Epithelial cell of esophagus (primary cell): Measurements from ENCODE around the gene EME1.
"Not testable (repeated sequence)": the region's sequence is repeated elsewhere in the genome, so short reads cannot be mapped to it uniquely, and the experiment has no call there.

Source experiments
- DNase-seq: peaks from one replicate; pipeline ENCODE4 v3.0.0; 2010; ENCODE audit warnings: low read depth
- H3K4me3 ChIP-seq: 2 replicates; pipeline ENCODE4 v1.5.1; 2011; ENCODE audit warnings: mild to moderate bottlenecking, low read length, control low read depth
- CTCF ChIP-seq: IDR thresholded peaks from 2 replicates; pipeline ENCODE4 v1.5.1; 2011; ENCODE audit warnings: low read depth, mild to moderate bottlenecking, low read length, control low read depth, inconsistent platforms; ENCODE audit not compliant: insufficient read depth; ENCODE audit errors: missing control alignments

Gene EME1

DNA sequence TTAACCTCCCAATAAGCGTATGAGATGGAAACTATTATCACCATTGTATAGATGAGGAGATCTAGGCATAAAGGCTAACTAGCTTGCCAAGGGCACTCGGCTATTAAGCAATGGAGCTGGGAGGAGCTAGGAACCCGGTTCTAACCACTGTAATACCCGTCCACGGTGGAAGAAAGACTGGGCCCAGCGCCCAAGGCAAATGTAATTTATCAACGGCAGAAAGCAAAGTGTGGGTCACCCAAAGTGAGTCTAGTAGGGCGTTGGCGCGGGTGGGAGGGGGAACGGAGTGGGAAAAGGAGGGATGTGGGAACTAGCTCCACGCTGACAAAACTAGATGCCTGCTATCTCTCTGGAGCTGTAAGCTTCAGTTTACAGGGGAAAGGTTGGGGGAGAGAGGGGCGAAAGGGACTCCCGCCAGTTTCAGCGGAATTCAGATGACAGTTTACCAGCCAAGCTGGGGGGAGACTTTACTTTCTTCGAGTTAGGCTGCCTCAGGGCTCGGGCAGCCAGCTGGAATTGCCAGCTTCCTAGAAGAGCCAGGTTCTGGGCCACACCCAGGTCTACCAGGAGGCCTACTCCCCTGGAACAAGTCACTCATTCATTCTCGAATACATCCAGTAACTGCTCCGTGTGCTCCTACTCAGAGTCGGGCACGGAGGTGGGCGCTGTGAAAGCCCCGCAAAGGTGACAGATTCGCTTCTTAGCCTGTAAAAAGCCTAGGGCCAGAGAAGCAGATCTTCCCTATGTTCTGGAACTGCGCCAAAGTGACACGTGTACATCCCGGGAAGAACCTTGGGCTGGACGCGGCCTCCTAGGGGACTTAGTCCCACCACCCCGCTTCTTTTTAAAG is 23.5 kb downstream of the EME1 start:
- H3K4me3 ChIP-seq: peak overlapping the region; percentile 98
- DNase-seq: peak; percentile 82
- no peak for TF ChIP-seq CTCF

DNA sequence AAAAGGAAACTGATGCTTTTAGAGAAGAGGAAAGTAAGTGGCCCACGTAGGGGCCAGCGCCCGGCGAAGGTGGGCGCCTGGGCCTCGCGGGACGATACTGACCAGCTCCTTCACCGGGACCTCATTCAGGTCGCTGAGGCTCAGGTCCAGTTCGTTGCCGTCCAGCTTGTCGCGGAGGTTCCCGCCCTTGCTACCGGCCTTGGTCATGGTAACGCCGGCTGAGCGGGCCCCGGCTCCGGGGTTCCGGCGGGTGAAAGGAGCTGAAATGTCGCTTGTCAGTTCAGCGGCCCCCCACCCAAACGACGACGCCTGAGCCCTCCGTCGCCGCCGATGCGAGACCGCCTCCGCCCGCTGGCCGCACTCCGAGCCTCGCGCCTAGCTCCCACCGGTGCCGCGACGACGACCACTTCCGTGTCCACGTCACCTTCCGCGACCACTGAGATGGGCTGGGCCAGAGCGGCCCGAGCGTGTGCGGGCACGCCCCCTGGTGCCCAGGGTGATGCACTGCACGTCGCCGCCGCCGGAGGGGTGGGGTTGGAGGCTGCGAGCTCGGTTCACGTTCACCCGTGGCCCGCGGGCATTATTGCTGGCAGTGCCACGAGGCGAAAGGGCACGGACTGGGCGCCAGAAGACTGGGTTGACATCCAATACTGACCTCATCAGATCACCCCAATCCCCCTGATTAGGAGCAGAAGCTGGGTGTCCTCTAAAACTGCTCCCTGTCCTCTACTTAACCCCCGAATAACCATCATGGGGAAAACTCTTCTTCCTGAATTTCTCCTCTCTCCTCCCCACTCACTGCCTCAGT is 24.3 kb downstream of the EME1 start, which contains the start of gene LRRC59:
Gene LRRC59, minus strand, starts transcription at position 413 of the 808 bp plus-strand sequence. Its CDS starts 206 bp downstream, at position 207.
- TF ChIP-seq CTCF: peak; percentile 77
- H3K4me3 ChIP-seq: peak within 1 kb of the TSS; percentile 98
- DNase-seq: peak; percentile 85

GRCh38 chr17:50397919-50398285 is 24.9 kb downstream of the EME1 start:
- no peak for DNase-seq
- no peak for TF ChIP-seq CTCF
- H3K4me3 ChIP-seq: no peak overlapping the region

DNA sequence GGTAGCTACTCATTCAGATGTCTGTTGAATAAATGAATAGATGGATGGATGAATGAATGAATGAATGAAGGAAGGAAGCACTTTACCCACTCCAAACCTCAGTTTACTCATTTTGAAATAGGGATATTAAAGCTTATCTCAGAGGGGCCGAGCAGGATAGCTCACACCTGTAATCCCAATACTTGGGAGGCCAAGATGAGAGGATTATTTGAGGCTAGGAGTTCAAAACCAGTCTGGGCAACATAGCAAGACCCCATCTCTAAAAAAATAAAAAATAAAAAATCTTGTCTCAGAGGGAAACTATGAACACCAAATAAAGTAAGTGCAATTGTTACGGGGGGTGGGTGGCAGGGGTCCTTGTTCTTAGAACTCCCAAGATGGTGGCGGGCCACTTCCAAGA is 25.6 kb downstream of the EME1 start:
- not testable (repeated sequence) for H3K4me3 ChIP-seq, DNase-seq

GRCh38 chr17:50399591-50399990 is 26.6 kb downstream of the EME1 start:
- DNase-seq, H3K4me3 ChIP-seq: not testable (repeated sequence)

GRCh38 chr17:50405351-50405750 is 32.3 kb downstream of the EME1 start:
- H3K4me3 ChIP-seq, DNase-seq: not testable (repeated sequence)

- no peak overlapping the region for H3K4me3 ChIP-seq
- no peak for TF ChIP-seq CTCF
- DNase-seq: no peak
Observed at GRCh38 chr17:50406578-50406977, 33.5 kb downstream of the EME1 start.

- no peak for TF ChIP-seq CTCF
- no peak overlapping the region for H3K4me3 ChIP-seq
- DNase-seq: no peak
Observed at GRCh38 chr17:50407921-50408320, 34.9 kb downstream of the EME1 start.
